Ishikawa (cell line): Measurements from ENCODE around the gene HELZ2.

Experiments used
- CEBPB ChIP-seq: IDR thresholded peaks from 2 replicates; pipeline ENCODE4 v1.6.1; 2012
- CREB1 ChIP-seq: IDR thresholded peaks from 2 replicates; pipeline ENCODE4 v1.6.1; 2012; ENCODE audit warnings: low read depth
- EGR1 ChIP-seq: IDR thresholded peaks from 2 replicates; pipeline ENCODE4 v1.6.1; 2012
- EP300 ChIP-seq: IDR thresholded peaks from 2 replicates; pipeline ENCODE4 v1.6.1; 2012; ENCODE audit warnings: borderline replicate concordance
- FOXM1 ChIP-seq: IDR thresholded peaks from 2 replicates; pipeline ENCODE4 v1.6.1; 2012; ENCODE audit warnings: low read depth, borderline replicate concordance
- MAX ChIP-seq: IDR thresholded peaks from 2 replicates; pipeline ENCODE4 v1.6.1; 2012
- NFIC ChIP-seq: IDR thresholded peaks from 2 replicates; pipeline ENCODE4 v1.6.1; 2012
- RAD21 ChIP-seq: IDR thresholded peaks from 2 replicates; pipeline ENCODE4 v1.6.1; 2012; ENCODE audit warnings: low read depth
- REST ChIP-seq: IDR thresholded peaks from 2 replicates; pipeline ENCODE4 v1.6.1; 2012; ENCODE audit warnings: low read depth, mild to moderate bottlenecking
- TAF1 ChIP-seq: IDR thresholded peaks from 2 replicates; pipeline ENCODE4 v1.6.1; 2012; ENCODE audit warnings: low read depth, mild to moderate bottlenecking
- TCF12 ChIP-seq: IDR thresholded peaks from 2 replicates; pipeline ENCODE4 v1.6.1; 2012; ENCODE audit warnings: low read depth
- TEAD4 ChIP-seq: IDR thresholded peaks from 2 replicates; pipeline ENCODE4 v1.6.1; 2012
- USF1 ChIP-seq: IDR thresholded peaks from 2 replicates; pipeline ENCODE4 v1.6.1; 2012
- YY1 ChIP-seq: IDR thresholded peaks from 2 replicates; pipeline ENCODE4 v1.6.1; 2012; ENCODE audit warnings: low read depth
- ZBTB7A ChIP-seq: IDR thresholded peaks from 2 replicates; pipeline ENCODE4 v1.6.1; 2012; ENCODE audit warnings: low read depth

The HELZ2 gene

GRCh38 chr20:63612276-63612931 lies 38.4 kb upstream of the HELZ2 start:
- no peak for TF ChIP-seq FOXM1
- no peak for TF ChIP-seq ZBTB7A
- no peak for TF ChIP-seq NFIC
- TF ChIP-seq TEAD4, result no peak

GRCh38 chr20:63611646-63612045 lies 37.6 kb upstream of the HELZ2 start:
- TF ChIP-seq MAX, result no peak
- no peak for TF ChIP-seq TAF1
- TF ChIP-seq FOXM1, result no peak
- no peak for TF ChIP-seq CREB1
- no peak for TF ChIP-seq TEAD4
- TF ChIP-seq NFIC, result no peak
- TF ChIP-seq EGR1, result no peak
- TF ChIP-seq ZBTB7A, result no peak
- TF ChIP-seq TCF12, result no peak

- TF ChIP-seq EGR1 (no peak), TCF12 (no peak), TEAD4 (no peak)
These were observed 36.8 kb upstream of the HELZ2 start for GRCh38 chr20:63610581-63611435.

GRCh38 chr20:63606686-63607085 lies 32.6 kb upstream of the HELZ2 start:
- TF ChIP-seq NFIC (no peak), EGR1 (no peak), TAF1 (no peak), TEAD4 (no peak), USF1 (no peak), CEBPB (no peak), CREB1 (no peak), FOXM1 (no peak), TCF12 (no peak), MAX (no peak), EP300 (no peak), YY1 (no peak), ZBTB7A (no peak)

- TF ChIP-seq FOXM1 (no peak), TEAD4 (no peak), USF1 (no peak), MAX (no peak)
These were observed 28.3 kb upstream of the HELZ2 start for GRCh38 chr20:63602321-63602720.

GRCh38 chr20:63599396-63600050 lies 25.5 kb upstream of the HELZ2 start:
- TF ChIP-seq NFIC (no peak), EP300 (no peak), MAX (no peak), CREB1 (no peak), RAD21 (no peak), ZBTB7A (no peak), TEAD4 (no peak), TAF1 (no peak), TCF12 (no peak), REST (no peak), EGR1 (no peak), FOXM1 (no peak), USF1 (no peak), CEBPB (no peak), YY1 (no peak)
